Stimulated activated CD4-positive, alpha-beta T cell treated with anti-CD3 and anti-CD28 coated beads, Interleukin-12 subunit alpha, Interleukin-12 subunit beta, amount 100 ng/mL, for 24 hours (primary cell): ENCODE data around the gene ADAP1.
"Not testable (repeated sequence)": the region's sequence is repeated elsewhere in the genome, so short reads cannot be mapped to it uniquely, and the experiment has no call there.

ENCODE experiments used
- DNase-seq, 2 experiments: peaks; one replicate each; pipeline ENCODE4 v3.0.0-alpha.2; 2020; ENCODE audit warnings: low read depth in 2 of 2

ADAP1 gene

DNA sequence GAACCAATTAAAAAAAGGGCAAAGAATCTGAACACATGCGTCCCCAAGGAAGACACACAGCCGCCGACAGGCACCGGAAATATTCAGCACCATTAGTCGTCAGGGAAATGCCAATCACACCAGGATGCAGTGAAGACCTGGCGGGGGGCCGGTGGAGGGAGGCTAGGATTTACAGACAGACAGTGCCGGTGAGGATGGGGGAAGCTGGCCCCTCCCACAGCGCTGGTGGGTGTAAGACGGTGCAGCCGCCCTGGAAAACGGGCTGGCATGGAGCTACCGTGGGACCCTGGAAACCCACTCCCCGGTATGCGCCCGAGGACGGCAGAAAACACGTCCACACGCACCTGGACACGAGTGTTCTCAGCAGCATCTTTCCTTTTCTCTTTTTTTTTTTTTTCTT lies 4.8 kb upstream of the ADAP1 start:
- no peak for DNase-seq

DNA sequence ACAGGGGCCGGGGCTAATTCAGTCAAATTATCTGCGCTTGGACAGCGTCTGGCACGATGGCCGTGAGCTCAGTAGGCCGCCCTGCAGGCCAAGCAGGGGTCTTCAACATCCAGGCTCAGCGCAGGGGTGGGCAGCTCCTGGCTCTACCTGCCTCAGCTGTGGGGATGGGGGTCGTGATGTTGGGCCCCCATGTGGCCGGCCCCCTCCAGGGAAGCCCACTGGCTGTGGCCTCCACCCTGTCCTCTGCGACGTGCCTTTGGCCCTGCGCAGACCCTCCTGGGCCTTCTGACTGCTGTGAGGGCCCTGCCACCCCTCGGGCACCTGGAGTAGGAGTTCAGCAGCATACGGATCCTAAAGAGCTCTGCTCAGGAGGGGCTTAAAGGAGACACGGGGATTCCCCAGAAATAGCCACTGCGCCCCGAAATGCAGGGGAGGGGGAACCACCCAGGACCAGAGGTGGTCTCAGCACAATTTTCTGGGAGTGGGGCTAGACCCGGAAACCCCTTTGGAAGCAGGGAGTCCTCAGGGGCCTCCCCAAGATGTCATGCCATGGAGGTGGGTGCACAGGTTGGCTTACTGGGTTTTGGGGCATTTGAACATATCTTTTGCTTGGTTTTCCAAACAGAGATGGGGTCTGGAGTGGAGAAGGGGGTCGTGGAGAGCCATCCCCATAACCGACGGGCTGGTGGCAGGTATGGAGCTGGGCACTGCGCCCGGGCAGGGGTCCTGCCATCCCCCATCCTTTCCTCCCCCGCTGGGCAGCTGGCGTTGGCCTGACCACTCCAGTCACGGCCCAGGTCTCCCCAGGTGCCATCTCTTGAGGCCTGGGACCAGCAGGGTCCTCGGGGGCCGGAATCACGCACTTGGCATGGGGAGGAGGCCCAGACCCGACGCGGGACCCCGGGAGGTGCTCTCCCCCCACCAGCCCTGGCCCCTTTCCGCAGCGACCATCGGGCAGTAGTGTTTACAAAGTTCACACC lies 4.0 kb upstream of the ADAP1 start:
- no peak for DNase-seq

DNA sequence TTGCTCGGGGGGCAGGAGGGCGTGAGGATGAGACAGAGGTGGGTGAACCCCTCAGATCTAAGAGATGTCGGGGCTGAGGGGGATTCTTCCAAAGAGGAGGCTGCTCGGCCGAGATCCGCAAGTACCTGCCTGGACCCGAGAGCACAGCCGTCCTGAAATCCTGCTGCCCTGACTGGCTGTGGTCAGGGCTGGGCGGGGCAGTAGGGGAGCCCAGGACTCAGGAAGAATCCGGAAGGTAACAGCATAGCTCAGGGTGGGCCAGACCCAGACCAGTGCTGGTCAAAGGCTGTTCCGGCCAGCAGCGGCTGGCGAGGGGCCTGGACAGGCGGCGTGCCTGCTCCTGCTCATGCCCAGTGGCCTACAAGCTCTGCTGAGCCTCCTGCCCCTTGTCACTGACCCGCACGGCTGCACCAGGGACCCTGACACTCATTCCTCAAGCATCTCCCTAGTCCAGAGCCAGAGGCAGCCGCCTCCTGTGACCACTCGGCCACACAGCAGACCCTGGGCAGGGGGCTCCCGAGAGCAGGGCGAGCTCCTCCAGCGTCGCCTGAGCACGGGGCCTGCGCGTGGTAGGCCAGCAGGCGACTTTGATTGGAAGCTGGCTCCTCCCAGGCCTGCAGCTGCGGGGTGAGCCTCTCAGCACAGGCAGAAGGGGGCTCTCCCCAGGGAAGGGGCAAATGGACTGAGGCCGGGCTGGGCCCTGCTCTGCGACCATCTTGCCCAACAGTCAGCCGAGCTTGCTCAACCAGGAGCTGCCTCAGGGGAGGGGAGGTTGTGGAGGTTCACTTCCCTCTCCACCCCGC lies 3.1 kb upstream of the ADAP1 start:
- no peak for DNase-seq

DNA sequence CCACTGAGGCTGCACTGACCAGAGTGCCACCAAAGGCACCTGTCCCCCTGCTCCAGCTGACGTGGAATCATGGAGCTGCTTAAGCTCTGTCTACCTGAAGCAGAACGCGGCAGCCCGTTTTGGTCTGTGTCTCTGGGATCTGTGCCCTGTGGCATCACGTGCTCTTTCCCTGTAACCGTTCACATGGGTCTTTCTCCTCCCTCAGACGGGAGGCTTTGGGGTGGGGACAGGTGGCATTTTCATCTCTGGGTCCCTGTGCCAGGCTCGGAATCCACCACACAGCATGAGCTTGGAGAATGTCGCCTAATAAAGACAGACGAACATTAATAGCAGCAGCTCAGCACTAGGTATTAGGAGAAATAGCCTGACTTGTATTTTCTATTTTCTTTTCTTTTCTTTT lies 1.6 kb upstream of the ADAP1 start:
- no peak for DNase-seq

DNA sequence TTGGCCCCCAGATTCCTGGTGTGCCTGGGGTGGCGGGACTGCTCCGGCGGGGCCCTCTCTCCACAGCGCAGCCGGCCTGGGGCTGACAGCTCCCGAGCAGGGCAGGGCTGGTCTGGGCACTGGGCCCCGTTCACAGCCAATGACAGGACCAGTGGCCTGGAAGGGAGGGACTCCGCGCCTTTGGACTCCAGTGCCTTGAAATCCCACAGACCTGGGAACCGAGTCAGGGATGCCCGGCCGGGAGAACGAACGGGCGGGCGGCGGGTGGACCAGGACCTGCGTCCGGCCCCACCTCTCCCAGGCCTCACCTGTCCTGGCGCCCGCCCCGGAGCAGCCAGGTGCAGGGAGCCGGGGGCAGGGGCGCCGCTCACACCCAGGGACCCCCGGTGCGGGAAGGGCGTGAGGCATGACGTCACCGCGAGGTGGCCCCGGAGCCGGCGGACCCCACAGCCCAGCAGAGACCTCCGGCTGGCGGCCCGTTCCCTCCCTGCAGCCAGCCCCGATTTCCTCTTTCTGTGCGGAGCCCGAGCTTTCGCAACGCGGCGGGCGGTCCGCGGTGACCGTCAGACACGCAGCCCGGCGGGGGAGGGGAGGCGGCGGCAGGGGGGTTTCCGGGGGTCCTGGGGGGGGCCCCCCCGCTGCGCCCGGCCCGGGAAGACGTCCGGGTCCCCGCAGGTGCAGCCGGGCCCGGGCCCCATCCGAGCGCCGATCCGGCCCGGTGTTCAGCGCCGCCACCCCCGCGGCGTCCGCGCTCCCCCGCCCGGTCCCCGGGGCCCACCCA lies 743 bp downstream of the ADAP1 start:
- DNase-seq, result no peak

DNA sequence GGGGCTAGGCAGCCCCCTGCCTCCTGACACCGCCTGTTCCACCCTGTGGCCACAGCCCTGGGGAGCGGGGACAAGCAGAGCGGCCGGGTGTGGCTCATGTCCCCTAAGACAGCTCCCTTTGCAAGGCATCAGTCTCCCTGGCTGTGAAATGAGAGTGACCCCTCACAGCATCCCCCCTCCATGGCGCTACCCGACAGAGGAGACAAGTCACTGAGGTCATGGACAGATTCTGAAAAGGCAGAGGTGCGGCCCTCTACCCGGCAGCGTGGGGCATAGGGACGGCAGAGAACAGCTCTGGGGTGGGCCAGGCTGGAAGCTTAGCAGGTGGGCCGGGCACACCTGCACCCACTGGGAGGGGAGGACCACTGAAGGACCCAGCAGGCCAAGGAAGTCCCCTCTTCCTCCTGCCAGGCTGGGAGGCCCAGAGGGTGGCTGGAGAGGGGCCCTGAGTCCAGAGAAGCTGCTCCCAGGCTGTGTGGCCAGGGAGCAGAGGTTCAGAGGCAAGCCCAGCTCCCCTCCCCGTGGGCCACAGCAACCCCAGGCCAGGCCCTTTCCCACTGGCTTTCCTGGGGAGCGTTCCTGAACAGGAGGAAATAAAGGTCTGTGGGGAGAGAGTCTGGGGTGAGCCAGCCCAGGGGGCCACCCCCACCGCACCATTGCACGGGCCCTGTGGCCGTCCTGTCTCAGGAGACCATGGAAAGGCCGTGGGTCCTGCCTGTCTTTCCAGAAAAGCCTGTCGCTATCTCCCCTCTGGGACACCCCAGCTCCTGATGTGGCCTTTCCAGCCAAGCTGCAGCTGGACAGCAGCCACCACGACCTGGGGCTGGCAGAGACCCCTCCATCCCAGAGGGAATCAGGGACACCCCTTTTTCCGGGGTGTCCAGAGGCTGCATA lies 1.7 kb downstream of the ADAP1 start:
- DNase-seq, result no peak

DNA sequence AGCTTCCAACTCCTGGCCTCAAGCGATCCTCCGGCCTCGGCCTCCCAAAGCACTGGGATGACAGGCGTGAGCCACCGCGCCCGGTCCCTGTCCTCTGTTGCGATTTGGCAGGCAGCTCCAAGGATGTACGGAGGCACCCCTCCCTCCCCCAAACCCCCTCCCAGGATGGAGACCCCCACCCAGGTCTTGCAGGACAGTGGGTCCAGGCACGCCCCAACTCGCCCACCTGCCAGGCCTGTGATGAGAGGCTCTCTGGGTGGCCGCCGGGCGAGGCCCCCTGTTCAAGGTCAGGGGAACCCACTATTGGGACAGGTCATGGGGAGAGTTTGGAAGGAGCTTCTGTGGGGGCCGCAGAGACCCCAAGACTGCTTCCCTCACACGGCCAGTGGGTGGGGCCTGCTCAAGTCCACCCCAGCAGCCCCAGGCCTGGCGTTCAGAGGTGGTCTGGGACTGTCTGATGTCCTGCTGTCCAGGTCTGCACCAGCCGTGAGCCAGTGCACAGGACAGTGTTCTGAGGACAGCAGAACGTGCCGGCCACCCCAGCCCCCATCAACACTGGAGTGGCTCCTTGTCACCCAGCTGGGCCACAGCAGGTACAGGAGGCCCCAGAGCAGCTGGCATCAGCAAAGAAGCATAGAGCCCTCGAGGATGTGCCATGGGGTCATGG lies 2.5 kb downstream of the ADAP1 start:
- DNase-seq, result no peak

DNA sequence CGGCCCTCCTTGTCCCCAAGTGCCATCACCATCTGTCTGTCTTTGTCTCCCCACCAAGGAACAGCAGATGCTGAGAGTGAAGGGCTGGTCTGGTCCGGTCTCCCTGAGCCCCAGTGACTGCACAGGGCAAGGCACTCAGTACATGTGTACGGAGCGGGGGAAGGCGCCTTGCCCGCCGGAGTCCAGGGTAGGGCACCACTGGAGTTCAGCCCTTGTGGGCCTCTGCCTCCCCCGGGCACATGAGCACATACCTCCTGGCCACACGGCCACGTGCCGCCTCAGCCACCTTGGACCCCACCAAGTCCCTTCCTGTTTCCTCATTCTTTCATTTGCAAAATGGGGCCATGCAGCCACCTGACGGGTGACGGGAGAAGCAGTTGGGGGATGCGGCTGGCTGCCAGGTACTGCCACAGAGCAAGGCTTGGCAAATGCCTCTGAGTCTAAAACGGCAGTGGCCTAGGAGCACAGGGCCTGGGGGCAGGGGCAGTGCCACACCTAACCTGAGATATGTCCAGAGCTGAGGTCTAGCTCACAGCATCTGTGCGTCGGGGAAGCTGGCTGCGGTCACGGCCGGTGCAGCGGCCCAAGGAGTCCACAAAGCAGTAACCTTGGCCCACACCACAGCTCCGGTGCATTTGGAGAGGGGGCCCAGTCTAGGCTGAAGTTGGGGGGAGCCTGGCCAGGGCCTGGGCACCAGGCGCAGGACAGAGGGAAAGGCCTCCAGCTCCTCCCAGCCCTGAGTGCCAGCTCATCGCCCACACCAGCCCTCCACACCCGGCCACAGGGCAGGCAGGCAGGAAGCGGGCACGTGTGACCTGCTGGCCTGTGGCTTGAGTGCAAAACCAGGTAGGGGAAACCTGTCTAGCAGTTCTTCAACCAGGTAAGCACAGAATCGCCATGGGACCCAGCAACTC lies 5.2 kb downstream of the ADAP1 start:
- no peak for DNase-seq

DNA sequence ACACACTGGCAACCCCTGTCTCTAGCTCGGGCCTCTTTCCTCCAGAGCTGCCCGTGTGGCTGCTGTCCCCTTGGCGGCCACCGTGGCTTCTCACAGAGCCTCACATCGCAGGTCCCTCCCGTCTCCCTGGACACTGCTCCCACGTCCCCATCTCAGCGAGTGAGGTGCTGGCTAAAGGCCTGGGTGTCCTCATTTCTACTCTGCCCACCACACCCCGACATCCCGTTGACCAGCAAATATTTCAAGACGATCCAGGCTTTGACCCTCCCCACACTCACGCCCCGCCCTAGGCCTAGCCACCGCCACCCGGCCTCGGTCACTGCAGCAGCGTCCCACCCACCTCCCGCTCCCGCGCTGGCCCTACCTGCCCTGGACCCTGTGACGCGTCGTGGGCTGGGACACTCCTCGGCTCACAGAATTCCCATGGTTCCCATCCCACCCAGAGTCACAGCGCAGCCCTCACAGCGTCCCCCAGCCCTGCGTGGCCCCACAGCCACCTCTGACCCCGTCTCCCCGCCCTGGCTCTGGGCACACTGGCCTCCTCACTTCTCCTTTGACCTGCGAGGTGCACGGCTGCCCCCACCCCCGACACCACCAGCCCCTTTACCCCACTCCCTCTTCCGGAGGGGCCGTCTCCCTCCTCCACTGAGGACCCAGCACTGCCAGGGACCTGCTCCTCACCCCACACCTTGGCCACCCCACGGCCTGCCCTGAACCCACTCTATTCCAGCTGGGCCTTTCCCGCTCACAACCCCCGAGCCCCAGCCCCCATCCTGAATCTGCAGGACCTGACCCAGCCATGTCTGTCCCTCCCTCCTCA lies 6.9 kb downstream of the ADAP1 start:
- no peak for DNase-seq

DNA sequence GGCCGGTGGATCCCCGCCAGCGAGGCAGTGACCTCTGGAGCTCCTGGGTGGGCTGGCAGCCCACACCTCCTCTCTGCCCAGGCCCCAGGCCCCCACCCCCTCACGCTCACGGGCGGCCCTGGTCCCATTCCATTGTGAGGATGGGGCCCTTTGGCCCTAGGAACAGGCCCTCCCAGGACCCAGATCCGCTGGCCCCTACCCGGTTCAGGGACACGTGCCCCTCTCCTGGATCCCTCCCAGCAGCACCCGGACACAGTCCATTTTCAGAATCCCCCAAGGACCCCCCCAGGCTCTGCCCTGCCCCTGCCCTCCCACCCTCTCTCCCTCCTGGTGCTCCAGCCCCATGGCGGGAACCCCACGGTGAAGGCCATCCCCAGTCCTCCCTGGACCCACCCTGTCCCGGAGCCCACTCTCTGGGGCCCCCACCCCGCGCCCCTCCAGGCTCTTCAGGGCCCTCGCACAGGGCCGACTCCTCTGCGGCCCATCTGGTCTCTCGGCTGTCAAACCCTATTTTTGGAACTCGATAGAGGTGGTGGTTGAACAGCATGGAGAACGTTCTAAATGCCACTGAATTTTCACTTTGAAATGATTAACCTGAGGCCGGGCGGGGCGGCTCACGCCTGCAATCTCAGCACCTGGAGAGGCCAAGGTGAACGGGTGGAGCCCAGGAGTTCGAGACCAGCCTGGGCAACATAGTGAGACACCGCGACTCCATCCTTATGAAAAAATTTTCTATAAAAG lies 8.1 kb downstream of the ADAP1 start:
- no peak for DNase-seq

DNA sequence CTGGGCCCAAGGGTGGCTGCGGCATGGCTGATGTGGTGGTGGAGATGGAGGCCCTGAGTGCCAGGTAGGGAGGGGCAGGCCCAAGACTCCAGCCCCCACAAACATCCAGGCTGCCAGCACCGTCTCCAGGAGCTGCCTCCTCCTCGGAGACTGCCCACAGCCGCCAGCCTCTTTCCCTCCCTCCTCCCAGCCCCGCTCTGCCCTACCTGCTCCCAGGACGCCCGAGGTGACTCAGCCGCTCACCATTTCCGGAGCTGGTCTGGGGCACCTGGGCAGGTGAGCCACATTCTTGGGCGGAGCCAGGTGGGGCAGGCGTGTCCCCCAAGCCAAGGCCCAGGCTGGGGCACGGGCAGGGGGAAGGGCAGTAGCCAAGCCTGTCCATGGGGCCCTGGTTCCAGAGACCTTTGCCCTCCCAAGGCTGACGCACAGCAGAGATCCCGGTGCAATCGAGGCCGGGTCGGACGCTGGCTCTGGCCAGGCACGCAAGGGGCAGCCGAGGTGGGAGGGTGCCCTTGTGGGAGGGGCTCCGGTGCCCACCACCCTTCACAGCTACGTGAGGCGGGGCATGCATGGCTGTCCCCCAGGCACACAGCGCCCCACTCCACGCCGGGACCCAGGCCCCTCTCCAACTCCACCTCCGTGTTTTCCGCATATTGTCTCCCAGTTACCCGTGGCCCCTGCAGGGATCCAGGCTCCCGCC lies 8.8 kb downstream of the ADAP1 start:
- no peak for DNase-seq

DNA sequence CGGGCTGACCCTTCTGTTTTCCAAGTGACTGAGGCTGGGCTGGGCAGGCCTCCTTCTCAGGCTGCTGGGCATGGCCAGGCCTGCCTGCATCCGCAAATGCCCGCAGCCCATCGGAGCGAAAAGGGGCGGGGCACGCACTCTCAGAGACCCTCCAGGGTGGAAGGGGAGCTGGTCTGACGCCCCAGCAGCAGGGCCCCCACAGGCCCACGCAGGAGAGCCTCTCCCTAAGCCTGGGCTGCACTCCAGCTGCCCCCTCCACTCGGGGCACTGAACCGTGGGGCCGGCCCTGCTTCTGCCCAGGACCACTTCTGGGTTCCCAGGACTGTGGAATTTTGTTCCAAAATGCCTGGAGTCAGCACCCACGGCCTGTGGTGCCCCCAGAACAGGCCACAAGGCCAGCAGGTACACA lies 9.3 kb downstream of the ADAP1 start:
- DNase-seq, result no peak

DNA sequence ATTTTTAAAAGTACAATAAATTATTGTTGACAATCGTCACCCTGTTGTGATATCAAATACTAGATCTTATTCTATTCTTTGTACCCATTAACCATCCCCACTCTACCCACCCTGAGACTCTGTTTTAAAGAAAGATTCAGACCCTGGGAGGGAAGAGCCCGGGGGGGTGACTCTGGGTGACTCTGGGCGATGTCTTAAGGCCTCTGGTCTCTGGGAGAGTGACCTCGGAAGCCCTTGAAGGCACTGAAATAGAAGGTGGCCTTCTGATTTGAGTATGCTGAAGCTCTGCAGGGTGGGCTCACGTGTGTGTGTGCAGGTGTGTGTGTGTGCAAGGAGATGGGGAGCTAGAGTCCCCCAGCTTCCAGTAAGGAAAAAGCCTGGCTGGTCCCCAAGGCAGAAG lies 9.7 kb downstream of the ADAP1 start:
- no peak for DNase-seq

DNA sequence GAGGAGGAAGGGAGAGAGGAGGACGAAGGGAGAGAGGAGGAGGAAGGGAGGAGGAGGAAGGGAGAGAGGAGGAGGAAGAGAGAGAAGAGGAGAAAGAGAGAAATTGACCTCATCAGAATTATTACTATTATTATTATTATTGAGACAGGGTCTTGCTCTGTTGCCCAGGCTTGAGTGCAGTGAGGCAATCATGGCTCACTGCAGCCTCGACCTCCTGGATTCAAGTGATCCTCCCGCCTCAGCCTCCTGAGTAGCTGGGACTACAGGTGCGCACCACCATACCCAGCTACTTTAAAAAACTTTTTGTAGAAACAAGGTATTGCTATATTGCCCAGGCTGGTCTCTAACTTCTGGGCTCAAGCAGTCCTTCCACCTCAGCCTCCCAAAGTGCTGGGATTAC lies 10.7 kb downstream of the ADAP1 start:
- not testable (repeated sequence) for DNase-seq

DNA sequence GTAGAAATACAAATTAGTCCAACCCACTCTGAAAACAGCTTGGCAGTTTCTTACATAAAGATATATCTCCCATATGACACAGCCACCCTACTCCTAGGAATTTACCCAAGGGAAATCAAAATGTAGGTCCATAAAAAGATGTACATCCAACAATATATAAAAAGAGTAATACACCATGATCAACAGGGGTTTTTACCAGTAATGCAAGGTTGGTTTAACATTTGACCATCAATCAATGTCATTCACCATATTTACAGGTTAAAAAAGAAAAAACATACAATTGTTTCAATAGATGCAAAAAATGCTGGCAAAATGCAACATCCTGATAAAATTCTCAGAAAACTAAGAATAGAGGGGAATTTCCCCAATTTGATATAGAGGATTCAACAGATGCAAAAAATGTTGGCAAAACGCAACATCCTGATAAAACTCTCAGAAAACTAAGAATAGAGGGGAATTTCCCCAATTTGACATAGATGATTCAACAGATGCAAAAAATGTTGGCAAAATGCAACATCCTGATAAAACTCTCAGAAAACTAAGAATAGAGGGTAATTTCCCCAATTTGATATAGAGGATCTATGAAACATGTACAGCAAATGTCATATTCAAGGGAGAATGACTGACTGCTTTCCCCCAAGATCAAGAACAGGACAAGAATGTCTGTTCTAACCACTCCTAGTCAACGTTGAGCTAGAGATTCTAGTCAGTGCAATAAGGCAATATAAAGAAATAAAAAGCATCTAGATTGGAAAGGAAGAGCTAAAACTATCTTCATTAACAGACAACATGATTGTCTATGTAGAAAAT lies 13.7 kb downstream of the ADAP1 start:
- no peak for DNase-seq

DNA sequence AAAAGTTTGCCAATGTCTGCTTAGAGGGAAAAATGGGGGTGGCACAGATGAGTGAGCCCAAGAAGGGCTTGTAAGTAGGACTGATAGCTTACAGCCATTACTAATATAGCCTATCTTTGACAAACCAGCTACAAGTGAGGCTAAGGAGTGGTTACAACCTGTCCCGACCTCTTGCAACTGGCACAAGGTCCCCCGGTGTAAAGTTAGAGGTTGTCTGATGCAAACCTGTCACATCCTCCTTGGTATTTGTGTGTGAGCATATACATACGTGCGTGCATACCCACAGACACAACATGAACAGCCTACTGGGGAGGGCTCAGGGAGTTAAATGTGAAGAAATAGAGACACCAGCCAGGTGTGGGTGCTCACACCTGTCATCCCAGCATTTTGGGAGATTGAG lies 14.6 kb downstream of the ADAP1 start:
- DNase-seq, result no peak
